ENCODE data around the gene GMPR.

The GMPR gene

GRCh38 chr6:16206595-16207037 is 31.8 kb upstream of the GMPR start:
- CTCF ChIA-PET, result interaction anchor here (0.7 to 9.3 kb wide), 21 partner anchors 9 to 582 kb away, joined by 3 to 145 read pairs (median 6); no protein-coding TSS in a partner anchor
- POLR2A ChIA-PET, result no interaction called here
- H3K4me3 ChIP-seq (ENCODE audit: low read depth, low read length), result no peak overlapping the region
- DNase-seq (ENCODE audit: low read depth, low spot score), result peak; percentile 65
- peak; percentile 85 for TF ChIP-seq CTCF (IDR thresholded peaks at IDR 0.05; ENCODE audit: insufficient read depth, low read length, missing control alignments)

- TF ChIP-seq CTCF (IDR thresholded peaks at IDR 0.05; ENCODE audit: insufficient read depth, low read length, missing control alignments), result no peak
- CTCF ChIA-PET, result interaction anchor here (1.0 to 9.3 kb wide), 3 partner anchors 27 to 514 kb away, joined by 3 to 145 read pairs (median 4); no protein-coding TSS in a partner anchor
- POLR2A ChIA-PET, result no interaction called here
- no peak for DNase-seq (ENCODE audit: low read depth, low spot score)
- no peak overlapping the region for H3K4me3 ChIP-seq (ENCODE audit: low read depth, low read length)
Observed at GRCh38 chr6:16208989-16209388, 29.4 kb upstream of the GMPR start.

- no peak overlapping the region for H3K4me3 ChIP-seq (ENCODE audit: low read depth, low read length)
- CTCF ChIA-PET, result interaction anchor here (1.3 to 9.3 kb wide), 3 partner anchors 26 to 515 kb away, joined by 3 to 145 read pairs (median 3); no protein-coding TSS in a partner anchor
- TF ChIP-seq CTCF (IDR thresholded peaks at IDR 0.05; ENCODE audit: insufficient read depth, low read length, missing control alignments), result no peak
- DNase-seq (ENCODE audit: low read depth, low spot score), result no peak
- POLR2A ChIA-PET, result no interaction called here
Observed at GRCh38 chr6:16209539-16209938, 28.8 kb upstream of the GMPR start.

GRCh38 chr6:16212276-16212675 is 26.1 kb upstream of the GMPR start:
- TF ChIP-seq CTCF (IDR thresholded peaks at IDR 0.05; ENCODE audit: insufficient read depth, low read length, missing control alignments), result no peak
- no peak for DNase-seq (ENCODE audit: low read depth, low spot score)
- ChIA-PET POLR2A (no interaction called here), CTCF (interaction anchor here (1.4 kb wide), 1 partner anchor 523 kb away, joined by 4 read pairs; no protein-coding TSS in a partner anchor)
- no peak overlapping the region for H3K4me3 ChIP-seq (ENCODE audit: low read depth, low read length)

GRCh38 chr6:16216501-16217155 is 21.8 kb upstream of the GMPR start:
- ChIA-PET POLR2A (no interaction called here), CTCF (interaction anchor here (4.3 kb wide), 1 partner anchor 10 kb away, joined by 29 read pairs; no protein-coding TSS in a partner anchor)
- TF ChIP-seq CTCF (IDR thresholded peaks at IDR 0.05; ENCODE audit: insufficient read depth, low read length, missing control alignments), result no peak
- H3K4me3 ChIP-seq (ENCODE audit: low read depth, low read length), result no peak overlapping the region
- no peak for DNase-seq (ENCODE audit: low read depth, low spot score)

- no peak for DNase-seq (ENCODE audit: low read depth, low spot score)
- no peak overlapping the region for H3K4me3 ChIP-seq (ENCODE audit: low read depth, low read length)
- ChIA-PET POLR2A (no interaction called here), CTCF (interaction anchor here (4.3 kb wide), 1 partner anchor 11 kb away, joined by 29 read pairs; no protein-coding TSS in a partner anchor)
- no peak for TF ChIP-seq CTCF (IDR thresholded peaks at IDR 0.05; ENCODE audit: insufficient read depth, low read length, missing control alignments)
Observed at GRCh38 chr6:16217156-16217721, 21.1 kb upstream of the GMPR start.
